Measurements from ENCODE around the gene GOLGA8J.
"Not testable (repeated sequence)": the region's sequence is repeated elsewhere in the genome, so short reads cannot be mapped to it uniquely, and the experiment has no call there.

The GOLGA8J gene

GRCh38 chr15:30082655-30083054 lies at the start of gene GOLGA8J:
GOLGA8J (plus strand) TSS chr15:30082955; CDS start chr15:30083053, 98 bp downstream.
- not testable (repeated sequence) for H3K4me3 ChIP-seq (replicated peaks; ENCODE audit: low read depth, low read length); DNase-seq (ENCODE audit: extremely low read depth, low read depth)

GRCh38 chr15:30033211-30033610 lies 49.5 kb upstream of the GOLGA8J start:
- DNase-seq (ENCODE audit: extremely low read depth, low read depth) = no peak
- no peak for TF ChIP-seq CTCF (IDR thresholded peaks at IDR 0.05; ENCODE audit: low read depth, low read length, missing control alignments)
- H3K4me3 ChIP-seq (replicated peaks; ENCODE audit: low read depth, low read length) = no peak overlapping the region

GRCh38 chr15:30033763-30034162 lies 49.0 kb upstream of the GOLGA8J start:
- no peak for DNase-seq (ENCODE audit: extremely low read depth, low read depth)
- H3K4me3 ChIP-seq (replicated peaks; ENCODE audit: low read depth, low read length) = no peak overlapping the region
- TF ChIP-seq CTCF (IDR thresholded peaks at IDR 0.05; ENCODE audit: low read depth, low read length, missing control alignments) = no peak

- DNase-seq (ENCODE audit: extremely low read depth, low read depth) = no peak
- H3K4me3 ChIP-seq (replicated peaks; ENCODE audit: low read depth, low read length) = no peak overlapping the region
- TF ChIP-seq CTCF (IDR thresholded peaks at IDR 0.05; ENCODE audit: low read depth, low read length, missing control alignments) = no peak
Measured at GRCh38 chr15:30036036-30036703, 46.6 kb upstream of the GOLGA8J start.

GRCh38 chr15:30038667-30039523 lies 43.9 kb upstream of the GOLGA8J start:
- no peak for TF ChIP-seq CTCF (IDR thresholded peaks at IDR 0.05; ENCODE audit: low read depth, low read length, missing control alignments)
- no peak overlapping the region for H3K4me3 ChIP-seq (replicated peaks; ENCODE audit: low read depth, low read length)
- DNase-seq (ENCODE audit: extremely low read depth, low read depth) = no peak

GRCh38 chr15:30041868-30042267 lies 40.9 kb upstream of the GOLGA8J start:
- no peak overlapping the region for H3K4me3 ChIP-seq (replicated peaks; ENCODE audit: low read depth, low read length)
- no peak for DNase-seq (ENCODE audit: extremely low read depth, low read depth)
- TF ChIP-seq CTCF (IDR thresholded peaks at IDR 0.05; ENCODE audit: low read depth, low read length, missing control alignments) = no peak

GRCh38 chr15:30042556-30042955 lies 40.2 kb upstream of the GOLGA8J start:
- DNase-seq (ENCODE audit: extremely low read depth, low read depth) = no peak
- no peak overlapping the region for H3K4me3 ChIP-seq (replicated peaks; ENCODE audit: low read depth, low read length)
- no peak for TF ChIP-seq CTCF (IDR thresholded peaks at IDR 0.05; ENCODE audit: low read depth, low read length, missing control alignments)

Data from HFF-Myc (cell line).